ENCODE results near the gene NT5C.
"Not testable (repeated sequence)": the region's sequence is repeated elsewhere in the genome, so short reads cannot be mapped to it uniquely, and the experiment has no call there.

NT5C gene

GRCh38 chr17:75131278-75132017 is at the start of gene NT5C:
TSS of gene NT5C (minus strand) at chr17:75131742. CDS start at chr17:75131707, 35 bp downstream.
- peak; percentile 85 for DNase-seq

GRCh38 chr17:75181110-75181509 is 49.6 kb upstream of the NT5C start:
- DNase-seq: no peak

- DNase-seq: no peak
Observed at GRCh38 chr17:75178453-75178852, 46.9 kb upstream of the NT5C start.

GRCh38 chr17:75176625-75177024 is 45.1 kb upstream of the NT5C start:
- no peak for DNase-seq

GRCh38 chr17:75174996-75175395 is 43.5 kb upstream of the NT5C start:
- no peak for DNase-seq

- no peak for DNase-seq
Observed at GRCh38 chr17:75173526-75173925, 42.0 kb upstream of the NT5C start.

- no peak for DNase-seq
Observed at GRCh38 chr17:75168998-75169397, 37.5 kb upstream of the NT5C start.

- DNase-seq: not testable (repeated sequence)
Observed at GRCh38 chr17:75164606-75165005, 33.1 kb upstream of the NT5C start.

- no peak for DNase-seq
Observed at GRCh38 chr17:75163074-75163473, 31.5 kb upstream of the NT5C start.

GRCh38 chr17:75160211-75160610 is 28.7 kb upstream of the NT5C start:
- DNase-seq: no peak

GRCh38 chr17:75159196-75160031 is 27.9 kb upstream of the NT5C start:
- DNase-seq: no peak

- DNase-seq: not testable (repeated sequence)
Observed at GRCh38 chr17:75158480-75158879, 26.9 kb upstream of the NT5C start.

- DNase-seq: no peak
Observed at GRCh38 chr17:75155191-75155601, 23.7 kb upstream of the NT5C start.

GRCh38 chr17:75154195-75155106 is 22.9 kb upstream of the NT5C start, which contains the start of gene JPT1:
TSS of gene JPT1 (minus strand) at chr17:75154512. CDS start at chr17:75154397, 115 bp downstream.
- peak; percentile 99 for DNase-seq

GRCh38 chr17:75153780-75154194 is 22.2 kb upstream of the NT5C start:
- peak; percentile 48 for DNase-seq

- peak; percentile 44 for DNase-seq
Observed at GRCh38 chr17:75152922-75153779, 21.6 kb upstream of the NT5C start.

GRCh38 chr17:75152523-75152921 is 21.0 kb upstream of the NT5C start:
- DNase-seq: no peak

- DNase-seq: peak; percentile 51
Observed at GRCh38 chr17:75151930-75152329, 20.4 kb upstream of the NT5C start.

GRCh38 chr17:75147878-75148546 is 16.5 kb upstream of the NT5C start:
- no peak for DNase-seq

GRCh38 chr17:75146592-75146991 is 15.1 kb upstream of the NT5C start:
- DNase-seq: no peak

GRCh38 chr17:75144816-75145512 is 13.4 kb upstream of the NT5C start:
- DNase-seq: no peak
